GM23248 (cell line): ENCODE data around the gene CCDC97.

ENCODE experiments used
- EZH2 ChIP-seq: fragments of 200-600 bp; sonication (generic); IDR thresholded peaks from 2 replicates; pipeline ENCODE4 v1.6.1; 2018; ENCODE audit warnings: antibody characterized with exemption, mild to moderate bottlenecking; ENCODE audit not compliant: insufficient read depth, poor library complexity, severe bottlenecking
- EZH2phosphoT487 ChIP-seq: fragments of 200-600 bp; sonication (generic); IDR thresholded peaks from 2 replicates; pipeline ENCODE4 v1.6.1; 2018; ENCODE audit warnings: antibody characterized with exemption, moderate library complexity, mild to moderate bottlenecking, low read depth; ENCODE audit not compliant: insufficient read depth

DNA sequence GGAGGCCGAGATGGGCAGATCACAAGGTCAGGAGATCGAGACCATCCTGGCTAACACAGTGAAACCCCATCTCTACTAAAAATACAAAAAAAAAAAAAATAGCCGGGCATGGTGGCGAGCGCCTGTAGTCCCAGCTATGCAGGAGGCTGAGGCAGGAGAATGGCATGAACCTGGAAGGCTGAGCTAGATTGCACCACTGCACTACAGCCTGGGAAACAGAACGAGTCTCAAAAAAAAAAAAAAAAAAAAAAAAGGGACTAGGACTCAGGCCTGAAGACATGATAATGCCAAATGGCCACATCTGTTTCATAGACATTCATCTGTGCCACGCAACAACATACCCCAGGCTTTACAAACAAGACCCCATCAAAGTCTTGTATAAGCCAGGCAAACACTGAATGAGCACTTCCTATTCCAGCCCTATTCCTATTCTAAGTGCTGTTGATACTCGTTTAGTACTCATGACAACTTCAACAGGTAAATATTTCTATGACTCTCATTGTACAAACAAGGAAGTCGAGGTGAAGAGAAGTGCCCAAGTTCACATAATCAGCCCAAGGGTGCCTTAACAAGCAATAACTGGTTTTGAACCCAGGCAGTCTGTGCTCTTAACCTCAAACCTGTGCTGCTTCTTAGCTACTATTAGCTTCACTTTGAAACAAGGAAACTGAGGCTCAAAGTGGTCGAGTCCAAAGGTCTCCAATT, 52.3 kb downstream of the CCDC97 start:
- TF ChIP-seq EZH2 (no peak), EZH2phosphoT487 (no peak)
